ENCODE results near the gene PTBP1.
"Not testable (repeated sequence)": the region's sequence is repeated elsewhere in the genome, so short reads cannot be mapped to it uniquely, and the experiment has no call there.

PTBP1 gene

DNA sequence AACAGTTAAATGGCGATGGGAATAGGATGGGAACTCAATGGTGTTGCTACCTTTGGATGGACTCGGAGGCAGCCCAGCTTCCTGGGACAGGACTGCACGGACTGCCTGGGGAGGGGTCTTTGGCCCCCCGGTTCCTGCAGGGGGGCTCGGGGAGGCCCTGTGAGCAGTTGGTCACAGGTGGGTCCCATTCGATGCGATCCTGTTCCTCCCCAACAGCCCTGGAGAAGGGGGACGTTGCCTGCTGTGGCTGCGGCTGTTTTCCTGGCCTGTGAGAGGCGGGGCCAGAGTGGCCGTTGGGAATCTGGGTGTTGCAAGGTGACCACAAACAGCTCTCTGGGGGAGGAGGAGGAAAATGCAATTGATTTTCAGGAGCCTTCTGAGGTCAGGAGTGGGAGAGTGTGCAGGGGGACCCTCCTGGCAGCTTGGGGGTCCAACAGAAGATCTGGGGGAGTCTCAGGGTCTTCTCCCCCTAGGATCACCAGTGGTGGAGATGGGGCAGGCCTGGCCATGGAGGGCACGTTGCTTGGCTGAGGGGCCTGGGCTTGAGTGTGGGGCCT, 26.4 kb downstream of the PTBP1 start:
- Mint-ChIP-seq H3K27me3 (peaks cover 50% of the 10 kb centered on the region), H3K9me3 (no peaks in the 10 kb centered on the region), H3K4me1 (no peaks in the 10 kb centered on the region), H3K4me3 (no peak overlapping the region), H3K27ac (no peak overlapping the region)
- no peak for DNase-seq
- no peak for ATAC-seq

DNA sequence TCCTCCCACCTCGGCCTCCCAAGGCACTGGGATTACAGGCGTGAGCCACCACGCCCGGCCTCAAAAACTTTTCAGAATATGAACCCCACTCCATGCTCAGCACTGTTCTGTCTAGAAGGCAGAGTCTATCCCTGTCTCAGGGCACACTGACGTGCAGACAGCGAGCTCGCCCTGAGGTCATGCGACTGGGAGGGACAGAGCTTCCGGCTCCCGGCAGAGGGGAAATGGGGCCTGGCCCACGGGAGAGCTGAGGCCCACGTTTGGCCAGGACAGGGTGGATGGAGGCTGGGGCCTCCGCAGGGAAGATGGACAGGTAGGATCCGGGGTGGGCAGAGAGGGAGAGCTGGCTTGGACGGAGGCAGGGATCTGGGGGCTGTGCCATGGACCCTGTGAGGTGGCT, 27.6 kb downstream of the PTBP1 start:
- no peak overlapping the region for H3K4me3 Mint-ChIP-seq
- no peak for DNase-seq
- ATAC-seq: no peak
- no peaks in the 10 kb centered on the region for H3K9me3 Mint-ChIP-seq
- no peaks in the 10 kb centered on the region for H3K4me1 Mint-ChIP-seq
- H3K27ac Mint-ChIP-seq: no peak overlapping the region
- peaks cover 50% of the 10 kb centered on the region for H3K27me3 Mint-ChIP-seq

DNA sequence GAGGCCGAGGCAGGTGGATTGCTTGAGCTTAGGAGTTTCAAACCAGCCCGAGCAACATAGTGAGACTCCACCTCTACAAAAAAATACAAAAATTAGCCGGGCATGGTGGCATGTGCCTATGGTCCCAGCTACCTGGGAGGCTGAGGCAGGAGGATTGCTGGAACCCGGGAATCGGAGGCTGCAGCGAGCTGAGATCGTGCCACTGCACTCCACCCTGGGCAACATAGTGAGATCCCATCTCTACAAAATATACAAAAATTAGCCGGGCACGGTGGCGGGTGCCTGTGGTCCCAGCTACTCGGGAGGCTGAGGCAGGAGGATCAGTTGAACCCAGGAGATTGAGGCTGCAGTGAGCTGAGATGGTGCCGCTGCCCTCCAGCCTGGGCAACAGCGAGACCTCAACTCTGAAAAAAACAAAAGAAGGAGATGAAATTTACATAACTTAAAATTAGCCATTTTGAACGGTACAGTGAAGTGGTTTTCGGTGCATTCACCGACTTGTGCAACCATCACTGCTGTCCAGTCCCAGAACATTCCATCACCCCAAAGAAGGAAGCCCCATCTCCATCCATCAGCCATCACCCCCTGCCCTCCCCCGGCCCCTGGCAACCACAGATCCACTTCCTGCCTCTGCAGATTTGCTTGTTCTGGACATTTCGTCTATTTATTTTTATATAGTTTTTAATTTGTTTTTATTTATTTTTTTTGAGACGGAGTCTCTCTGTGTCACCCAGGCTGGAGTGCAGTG, 28.8 kb downstream of the PTBP1 start:
- H3K4me1 Mint-ChIP-seq: no peaks in the 10 kb centered on the region
- peaks cover 56% of the 10 kb centered on the region for H3K27me3 Mint-ChIP-seq
- DNase-seq: no peak
- H3K4me3 Mint-ChIP-seq: no peak overlapping the region
- H3K27ac Mint-ChIP-seq: no peak overlapping the region
- ATAC-seq: no peak
- H3K9me3 Mint-ChIP-seq: no peaks in the 10 kb centered on the region

- Mint-ChIP-seq H3K27ac (no peak overlapping the region), H3K4me1 (no peaks in the 10 kb centered on the region), H3K4me3 (no peak overlapping the region), H3K9me3 (no peaks in the 10 kb centered on the region), H3K27me3 (peaks cover 54% of the 10 kb centered on the region)
- ATAC-seq (no peak), DNase-seq (no peak)
These were observed 30.1 kb downstream of the PTBP1 start for GRCh38 chr19:827314-827709.

DNA sequence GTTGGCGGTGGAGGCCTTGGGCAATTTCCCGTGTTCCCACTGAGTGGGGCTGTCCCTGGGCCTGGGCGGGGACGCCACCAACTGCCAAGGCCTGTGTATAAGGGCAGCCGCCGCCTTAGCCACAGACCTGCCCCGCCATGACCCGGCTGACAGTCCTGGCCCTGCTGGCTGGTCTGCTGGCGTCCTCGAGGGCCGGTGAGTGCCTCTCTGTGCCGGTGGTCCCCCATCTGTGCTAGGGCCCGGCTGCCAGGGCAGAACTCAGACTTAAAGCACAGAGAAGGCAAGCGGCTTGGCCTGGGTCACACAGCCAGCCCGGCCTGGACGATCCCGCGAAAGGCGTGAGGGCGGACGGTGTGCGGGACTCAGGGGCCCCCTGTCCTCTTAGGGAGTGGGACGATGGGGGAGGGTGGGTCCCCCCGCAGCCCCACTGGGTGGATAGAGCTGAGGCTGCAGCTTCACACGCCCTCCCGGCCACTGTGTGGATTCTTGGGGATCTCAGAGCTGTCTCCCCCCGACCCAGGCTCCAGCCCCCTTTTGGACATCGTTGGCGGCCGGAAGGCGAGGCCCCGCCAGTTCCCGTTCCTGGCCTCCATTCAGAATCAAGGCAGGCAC, 30.6 kb downstream of the PTBP1 start, which contains the start of gene AZU1:
TSS of gene AZU1 (plus strand) at position 128 of the 612 bp plus-strand sequence. CDS start at position 138, 10 bp downstream.
- Mint-ChIP-seq H3K4me3 (no peak within 1 kb of the TSS), H3K27me3 (peaks cover 51% of the 10 kb centered on the region), H3K9me3 (no peaks in the 10 kb centered on the region), H3K27ac (no peak within 1 kb of the TSS), H3K4me1 (no peaks in the 10 kb centered on the region)
- no peak for DNase-seq
- no peak for ATAC-seq

DNA sequence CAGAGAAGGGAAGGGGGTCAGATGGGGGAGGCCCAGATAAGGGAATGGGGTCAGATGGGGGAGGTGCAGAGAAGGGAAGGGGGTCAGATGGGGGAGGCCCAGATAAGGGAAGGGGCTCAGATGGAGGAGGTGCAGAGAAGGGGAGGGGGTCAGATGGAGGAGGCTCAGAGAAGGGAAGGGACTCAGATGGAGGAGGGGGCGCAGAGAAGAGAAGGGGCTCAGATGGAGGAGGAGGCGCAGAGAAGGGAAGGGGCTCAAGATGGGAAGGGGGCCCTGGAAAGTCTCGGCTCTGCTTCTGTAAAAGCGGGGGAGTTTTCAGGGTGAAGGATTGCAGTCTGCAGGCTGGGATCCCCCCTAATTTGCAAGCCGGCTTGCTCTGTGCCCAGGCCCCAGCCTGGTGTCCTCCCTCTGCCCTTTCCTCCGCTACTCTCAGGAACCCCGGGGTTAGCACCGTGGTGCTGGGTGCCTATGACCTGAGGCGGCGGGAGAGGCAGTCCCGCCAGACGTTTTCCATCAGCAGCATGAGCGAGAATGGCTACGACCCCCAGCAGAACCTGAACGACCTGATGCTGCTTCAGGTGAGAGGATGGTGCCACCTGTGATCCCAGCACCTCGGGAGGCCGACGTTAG, 32.0 kb downstream of the PTBP1 start:
- Mint-ChIP-seq H3K4me1 (no peaks in the 10 kb centered on the region), H3K27me3 (peaks cover 39% of the 10 kb centered on the region)

GRCh38 chr19:831407-832369, 34.4 kb downstream of the PTBP1 start:
- ATAC-seq (no peak), DNase-seq (no peak)
- Mint-ChIP-seq H3K4me1 (no peaks in the 10 kb centered on the region), H3K4me3 (no peak overlapping the region), H3K9me3 (no peaks in the 10 kb centered on the region), H3K27ac (no peak overlapping the region), H3K27me3 (peaks cover 39% of the 10 kb centered on the region)

More for the DNA sequence above, 32.0 kb downstream of the PTBP1 start:
- H3K9me3 Mint-ChIP-seq: no peaks in the 10 kb centered on the region
- DNase-seq (no peak), ATAC-seq (no peak)
- H3K4me3 Mint-ChIP-seq: no peak overlapping the region
- H3K27ac Mint-ChIP-seq: no peak overlapping the region

DNA sequence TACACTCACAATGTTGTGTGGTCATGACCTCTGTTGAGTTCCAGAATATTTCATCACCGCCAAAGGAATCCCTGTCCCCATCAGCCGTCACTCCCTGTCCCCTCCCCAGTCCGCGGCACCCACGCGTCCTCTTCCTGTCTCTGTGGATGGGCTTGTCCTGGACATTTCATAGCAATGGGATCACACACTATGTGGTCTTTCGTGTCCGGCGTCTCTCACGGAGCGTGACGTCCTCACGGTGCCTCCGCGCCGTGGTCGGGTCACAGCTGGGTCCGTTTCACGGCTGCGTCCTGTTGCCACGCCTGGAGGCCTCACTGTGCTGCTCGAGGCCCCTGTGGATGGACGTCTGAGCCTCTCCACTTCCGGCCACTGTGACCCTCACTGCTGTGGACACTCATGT, 37.0 kb downstream of the PTBP1 start:
- ATAC-seq: no peak
- H3K4me1 Mint-ChIP-seq: no peaks in the 10 kb centered on the region

DNA sequence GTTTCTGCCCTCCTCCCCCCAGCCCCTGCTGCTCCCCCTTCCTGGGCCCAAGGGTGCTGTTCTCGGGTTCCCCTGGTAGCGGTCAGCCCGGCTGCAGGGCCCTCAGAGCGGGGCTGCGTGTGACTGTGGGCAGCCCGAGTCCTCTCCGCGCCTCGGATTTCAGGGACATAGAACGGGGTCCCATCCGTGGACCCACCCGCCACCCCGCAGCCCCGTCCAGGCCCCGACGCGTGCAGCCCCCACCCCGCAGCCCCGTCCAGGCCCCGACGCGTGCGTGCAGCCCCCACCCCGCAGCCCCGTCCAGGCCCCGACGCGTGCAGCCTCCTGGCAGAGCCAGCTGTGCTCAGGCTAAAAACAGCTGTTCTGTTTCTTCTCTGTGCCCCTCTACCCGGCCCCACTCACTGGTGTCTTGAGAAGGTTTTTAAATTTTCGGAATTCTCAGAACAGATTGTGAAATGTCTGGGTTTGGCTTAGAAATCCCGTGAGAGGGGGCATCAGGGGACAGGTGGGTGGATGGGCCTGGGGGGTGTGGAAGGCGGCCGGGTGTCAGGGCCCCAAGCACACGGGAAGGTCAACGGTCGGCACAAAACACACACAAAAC, 38.1 kb downstream of the PTBP1 start:
- Mint-ChIP-seq H3K4me3 (no peak overlapping the region), H3K27me3 (peaks cover 38% of the 10 kb centered on the region), H3K27ac (no peak overlapping the region), H3K9me3 (no peaks in the 10 kb centered on the region), H3K4me1 (no peaks in the 10 kb centered on the region)
- DNase-seq (no peak), ATAC-seq (peak; percentile 100)

More for the DNA sequence above, 37.0 kb downstream of the PTBP1 start:
- no peak overlapping the region for H3K27ac Mint-ChIP-seq
- no peaks in the 10 kb centered on the region for H3K9me3 Mint-ChIP-seq
- DNase-seq: no peak
- no peak overlapping the region for H3K4me3 Mint-ChIP-seq
- peaks cover 38% of the 10 kb centered on the region for H3K27me3 Mint-ChIP-seq

DNA sequence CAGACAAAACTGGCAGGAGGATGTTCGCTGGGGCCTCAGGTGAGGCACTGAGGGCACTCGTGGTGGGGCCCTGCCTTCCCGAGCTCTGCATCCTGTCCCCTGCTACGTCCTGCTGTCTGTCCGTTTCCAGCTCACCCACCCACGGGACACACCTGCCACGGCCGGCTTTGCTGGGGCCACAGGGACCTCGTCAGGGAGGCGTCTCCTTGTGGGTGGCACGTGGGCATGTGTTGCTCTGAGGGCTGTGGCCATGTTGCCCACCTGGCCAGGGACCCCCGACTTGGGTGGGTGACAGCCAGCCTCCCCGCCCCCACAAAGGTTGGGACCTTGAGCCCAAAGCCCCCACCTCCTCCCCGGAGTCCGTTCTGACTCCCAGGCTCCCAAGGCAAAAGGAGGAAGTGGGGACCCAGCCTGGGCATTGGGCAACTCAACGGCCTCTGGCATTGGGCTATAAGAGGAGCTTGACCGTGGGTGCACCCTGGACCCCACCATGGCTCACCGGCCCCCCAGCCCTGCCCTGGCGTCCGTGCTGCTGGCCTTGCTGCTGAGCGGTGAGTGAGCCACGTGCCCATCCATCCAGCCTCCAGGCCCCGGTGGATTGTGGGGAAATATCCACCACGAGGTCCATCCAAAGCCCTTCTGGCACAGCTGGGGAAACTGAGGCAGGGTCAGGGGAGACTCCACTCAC, 43.4 kb downstream of the PTBP1 start, which contains the start of gene PRTN3:
TSS of gene PRTN3 (plus strand) at position 481 of the 688 bp plus-strand sequence. CDS start at position 491, 10 bp downstream.
- DNase-seq (no peak), ATAC-seq (no peak)
- no peak within 1 kb of the TSS for H3K4me3 Mint-ChIP-seq
- H3K9me3 Mint-ChIP-seq: no peaks in the 10 kb centered on the region
- H3K4me1 Mint-ChIP-seq: peaks cover 10% of the 10 kb centered on the region
- H3K27me3 Mint-ChIP-seq: peaks cover 49% of the 10 kb centered on the region
- H3K27ac Mint-ChIP-seq: no peak within 1 kb of the TSS

GRCh38 chr19:842802-843179, 45.5 kb downstream of the PTBP1 start:
- H3K27ac Mint-ChIP-seq: peak overlapping the region in 1 of 2 donors; percentile 60
- H3K4me3 Mint-ChIP-seq, ATAC-seq, DNase-seq, H3K9me3 Mint-ChIP-seq: not testable (repeated sequence)
- H3K27me3 Mint-ChIP-seq: peaks cover 53% of the 10 kb centered on the region
- H3K4me1 Mint-ChIP-seq: peaks cover 10% of the 10 kb centered on the region

GRCh38 chr19:843180-843835, 46.1 kb downstream of the PTBP1 start:
- no peak overlapping the region for H3K4me3 Mint-ChIP-seq
- DNase-seq: no peak
- no peaks in the 10 kb centered on the region for H3K9me3 Mint-ChIP-seq
- no peak for ATAC-seq
- H3K27ac Mint-ChIP-seq: peak overlapping the region in 1 of 2 donors; percentile 60
- H3K4me1 Mint-ChIP-seq: peaks cover 10% of the 10 kb centered on the region
- peaks cover 58% of the 10 kb centered on the region for H3K27me3 Mint-ChIP-seq

- H3K9me3 Mint-ChIP-seq: no peaks in the 10 kb centered on the region
- ATAC-seq (no peak), DNase-seq (no peak)
- peak overlapping the region; percentile 36 to 41 for H3K4me3 Mint-ChIP-seq
- H3K27me3 Mint-ChIP-seq: peaks cover 64% of the 10 kb centered on the region
- peaks cover 10% of the 10 kb centered on the region for H3K4me1 Mint-ChIP-seq
- H3K27ac Mint-ChIP-seq: no peak overlapping the region
These were observed 46.7 kb downstream of the PTBP1 start for GRCh38 chr19:843836-844545.
